ENCODE results near the gene IL3RA.
"Not testable (repeated sequence)": the region's sequence is repeated elsewhere in the genome, so short reads cannot be mapped to it uniquely, and the experiment has no call there.

The IL3RA gene

GRCh38 chrX:1400742-1401471 is 64.3 kb downstream of the IL3RA start:
- DNase-seq = no peak

GRCh38 chrX:1401611-1402430 is 65.2 kb downstream of the IL3RA start:
- no peak for DNase-seq

- DNase-seq = no peak
These were observed 66.6 kb downstream of the IL3RA start for GRCh38 chrX:1403228-1403627.

- DNase-seq = not testable (repeated sequence)
These were observed 67.3 kb downstream of the IL3RA start for GRCh38 chrX:1403867-1404266.

- not testable (repeated sequence) for DNase-seq
These were observed 69.2 kb downstream of the IL3RA start for GRCh38 chrX:1405769-1406168.

- no peak for DNase-seq
These were observed 70.5 kb downstream of the IL3RA start for GRCh38 chrX:1407035-1407434.

GRCh38 chrX:1411326-1411725 is 74.7 kb downstream of the IL3RA start:
- DNase-seq = no peak

GRCh38 chrX:1412551-1413161 is 76.1 kb downstream of the IL3RA start:
- DNase-seq = no peak

- DNase-seq = no peak
These were observed 79.8 kb downstream of the IL3RA start for GRCh38 chrX:1416327-1416784.

GRCh38 chrX:1416965-1417760 is 80.6 kb downstream of the IL3RA start:
- no peak for DNase-seq

- no peak for DNase-seq
These were observed 81.6 kb downstream of the IL3RA start for GRCh38 chrX:1417921-1418771.

GRCh38 chrX:1418901-1419544 is 82.4 kb downstream of the IL3RA start:
- no peak for DNase-seq

GRCh38 chrX:1419545-1420355 is 83.2 kb downstream of the IL3RA start:
- DNase-seq = no peak

- DNase-seq = no peak
These were observed 83.8 kb downstream of the IL3RA start for GRCh38 chrX:1420371-1420770.

- no peak for DNase-seq
These were observed 85.0 kb downstream of the IL3RA start for GRCh38 chrX:1421433-1422134.

- no peak for DNase-seq
These were observed 85.5 kb downstream of the IL3RA start for GRCh38 chrX:1422135-1422465.

- no peak for DNase-seq
These were observed 86.6 kb downstream of the IL3RA start for GRCh38 chrX:1423215-1423614.

GRCh38 chrX:1424147-1424851 is 87.7 kb downstream of the IL3RA start:
- no peak for DNase-seq

- DNase-seq = no peak
These were observed 88.8 kb downstream of the IL3RA start for GRCh38 chrX:1425381-1425780.

Data from NCI-H524 (cell line).